Measurements from ENCODE around the gene UBA1.

- TF ChIP-seq HDAC2 (IDR thresholded peaks at IDR 0.05) (no peak), CTCF (IDR thresholded peaks at IDR 0.05) (no peak), CHD2 (IDR thresholded peaks at IDR 0.05; ENCODE audit: low read length, partially characterized antibody) (no peak), HOXA7 (CRISPR knock-in tag; IDR thresholded peaks at IDR 0.05) (no peak), POLR2A (IDR thresholded peaks at IDR 0.05; ENCODE audit: low read length) (no peak), ESRRA (IDR thresholded peaks at IDR 0.05; ENCODE audit: borderline replicate concordance, low read length) (no peak), RAD21 (conservative IDR thresholded peaks at IDR 0.05 in 1 of 2, IDR thresholded peaks at IDR 0.05 in 1 of 2) (no peak), MAX (IDR thresholded peaks at IDR 0.05) (no peak), REST (IDR thresholded peaks at IDR 0.05) (no peak), ZFP36 (IDR thresholded peaks at IDR 0.05; ENCODE audit: borderline replicate concordance, partially characterized antibody) (no peak), HES2 (IDR thresholded peaks at IDR 0.05) (no peak), EP300 (IDR thresholded peaks at IDR 0.05) (no peak)
Observed at GRCh38 chrX:47199286-47199685, 5.7 kb downstream of the UBA1 start.

All from A549 (cell line).